GM21447 (cell line): ENCODE results near the gene LDAH.

Source experiments
- ATAC-seq: cut with Tn5 transposase; IDR thresholded peaks from one replicate; pipeline ENCODE4 v1.9.1; 2021; ENCODE audit not compliant: unreplicated experiment

Gene LDAH

GRCh38 chr2:20641123-20641985, 181.5 kb downstream of the LDAH start:
- no peak for ATAC-seq

- ATAC-seq: no peak
Measured at GRCh38 chr2:20640411-20641122, 182.3 kb downstream of the LDAH start.

GRCh38 chr2:20638646-20639430, 184.1 kb downstream of the LDAH start:
- no peak for ATAC-seq

GRCh38 chr2:20638014-20638413, 184.9 kb downstream of the LDAH start:
- no peak for ATAC-seq

- no peak for ATAC-seq
Measured at GRCh38 chr2:20637147-20637546, 185.8 kb downstream of the LDAH start.

- ATAC-seq: peak; percentile 74
Measured at GRCh38 chr2:20635675-20636584, 187.0 kb downstream of the LDAH start.

GRCh38 chr2:20635113-20635510, 187.8 kb downstream of the LDAH start:
- no peak for ATAC-seq

- ATAC-seq: no peak
Measured at GRCh38 chr2:20634507-20635112, 188.3 kb downstream of the LDAH start.
